GM19452 (cell line): ENCODE data around the gene CTXN1.

Experiments used
- ATAC-seq: cut with Tn5 transposase; IDR thresholded peaks from one replicate; pipeline ENCODE4 v1.9.1; 2021; ENCODE audit not compliant: unreplicated experiment

Gene CTXN1

DNA sequence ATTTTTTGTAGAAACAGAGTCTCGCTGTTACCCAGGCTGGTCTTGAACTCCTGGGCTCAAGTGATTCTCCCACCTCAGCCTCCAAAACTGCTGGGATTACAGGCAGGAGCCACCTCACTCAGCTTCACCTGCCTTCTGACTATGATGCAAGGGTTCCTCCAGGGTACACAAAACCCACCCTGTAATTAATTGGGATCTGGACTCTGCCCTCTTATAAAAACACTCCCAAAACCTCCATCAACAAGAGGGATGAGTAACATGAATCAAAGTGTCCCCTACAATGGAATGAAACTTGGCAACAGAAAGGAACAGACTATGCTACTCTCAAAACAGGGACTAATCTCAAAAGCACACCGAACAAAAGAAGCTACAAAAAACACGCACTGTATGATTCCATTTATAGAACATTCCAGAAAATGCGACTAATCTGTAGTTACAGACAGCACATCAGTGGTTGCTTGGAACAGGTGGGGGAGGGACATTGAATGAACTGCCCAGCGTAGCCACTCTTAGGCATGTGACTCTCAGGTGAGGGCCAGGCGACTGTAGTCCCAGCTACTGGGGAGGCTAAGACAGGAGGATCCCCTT lies 48.6 kb downstream of the CTXN1 start:
- no peak for ATAC-seq

DNA sequence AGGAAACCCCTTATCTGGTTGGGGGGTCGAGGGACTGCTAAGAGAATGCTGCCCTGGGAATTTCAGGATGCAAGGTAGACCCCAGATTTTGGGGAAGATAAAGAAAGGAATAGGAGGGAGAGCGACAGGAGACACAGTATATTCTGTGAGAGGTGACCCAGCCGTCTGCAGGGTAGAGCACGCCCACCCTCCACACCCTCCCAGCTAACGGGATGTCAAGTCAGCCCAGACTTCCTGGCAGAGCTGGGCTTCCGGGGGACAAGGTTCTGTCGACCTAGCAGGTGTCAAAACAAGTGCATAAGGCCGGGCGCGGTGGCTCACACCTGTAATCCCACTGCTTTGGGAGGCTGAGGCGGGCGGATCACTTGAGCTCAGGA lies 51.0 kb downstream of the CTXN1 start:
- no peak for ATAC-seq
